Retinal pigment epithelial cell (primary cell): Measurements from ENCODE around the gene MSN.
"Not testable (repeated sequence)": the region's sequence is repeated elsewhere in the genome, so short reads cannot be mapped to it uniquely, and the experiment has no call there.

Experiments used
- DNase-seq: peaks from one replicate; pipeline ENCODE4 v3.0.0-alpha.2; 2010; ENCODE audit warnings: low read depth
- H3K4me3 ChIP-seq: 2 replicates; pipeline ENCODE4 v1.5.1; 2011; ENCODE audit warnings: mild to moderate bottlenecking, low read length, control low read depth, moderate library complexity
- TF ChIP-seq, protein P1 (sequence below): conservative IDR thresholded peaks from 2 replicates; pipeline ENCODE4 v1.5.1; 2011; ENCODE audit warnings: low read depth, low read length, control low read depth, inconsistent platforms

MSN gene

GRCh38 chrX:65757943-65758342 lies 90.5 kb downstream of the MSN start:
- no peak for DNase-seq
- H3K4me3 ChIP-seq: no peak overlapping the region
- TF ChIP-seq, protein P1, sequence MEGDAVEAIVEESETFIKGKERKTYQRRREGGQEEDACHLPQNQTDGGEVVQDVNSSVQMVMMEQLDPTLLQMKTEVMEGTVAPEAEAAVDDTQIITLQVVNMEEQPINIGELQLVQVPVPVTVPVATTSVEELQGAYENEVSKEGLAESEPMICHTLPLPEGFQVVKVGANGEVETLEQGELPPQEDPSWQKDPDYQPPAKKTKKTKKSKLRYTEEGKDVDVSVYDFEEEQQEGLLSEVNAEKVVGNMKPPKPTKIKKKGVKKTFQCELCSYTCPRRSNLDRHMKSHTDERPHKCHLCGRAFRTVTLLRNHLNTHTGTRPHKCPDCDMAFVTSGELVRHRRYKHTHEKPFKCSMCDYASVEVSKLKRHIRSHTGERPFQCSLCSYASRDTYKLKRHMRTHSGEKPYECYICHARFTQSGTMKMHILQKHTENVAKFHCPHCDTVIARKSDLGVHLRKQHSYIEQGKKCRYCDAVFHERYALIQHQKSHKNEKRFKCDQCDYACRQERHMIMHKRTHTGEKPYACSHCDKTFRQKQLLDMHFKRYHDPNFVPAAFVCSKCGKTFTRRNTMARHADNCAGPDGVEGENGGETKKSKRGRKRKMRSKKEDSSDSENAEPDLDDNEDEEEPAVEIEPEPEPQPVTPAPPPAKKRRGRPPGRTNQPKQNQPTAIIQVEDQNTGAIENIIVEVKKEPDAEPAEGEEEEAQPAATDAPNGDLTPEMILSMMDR: no peak

- DNase-seq: no peak
- H3K4me3 ChIP-seq: no peak overlapping the region
- TF ChIP-seq, protein P1: no peak
Observed at GRCh38 chrX:65758505-65758904, 91.1 kb downstream of the MSN start.

DNA sequence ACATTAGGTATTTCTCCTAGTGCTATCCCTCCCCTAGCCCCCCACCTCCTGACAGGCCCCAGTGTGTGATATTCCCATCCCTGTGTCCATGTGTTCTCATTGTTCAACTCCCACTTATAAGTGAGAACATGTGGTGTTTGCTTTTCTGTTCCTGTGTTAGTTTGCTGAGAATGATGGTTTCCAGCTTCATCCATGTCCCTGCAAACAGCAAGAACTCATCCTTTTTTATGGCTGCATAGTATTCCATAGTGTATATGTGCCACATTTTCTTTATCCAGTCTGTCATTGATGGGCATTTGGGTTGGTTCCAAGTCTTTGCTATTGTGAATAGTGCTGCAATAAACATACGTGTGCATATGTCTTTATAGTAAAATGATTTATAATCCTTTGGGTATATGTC lies 92.1 kb downstream of the MSN start:
- not testable (repeated sequence) for DNase-seq, H3K4me3 ChIP-seq

GRCh38 chrX:65769564-65770292 lies 102.3 kb downstream of the MSN start:
- no peak for DNase-seq
- TF ChIP-seq, protein P1: no peak
- H3K4me3 ChIP-seq: no peak overlapping the region

GRCh38 chrX:65772842-65773241 lies 105.4 kb downstream of the MSN start:
- TF ChIP-seq, protein P1: no peak
- H3K4me3 ChIP-seq: no peak overlapping the region
- DNase-seq: no peak

DNA sequence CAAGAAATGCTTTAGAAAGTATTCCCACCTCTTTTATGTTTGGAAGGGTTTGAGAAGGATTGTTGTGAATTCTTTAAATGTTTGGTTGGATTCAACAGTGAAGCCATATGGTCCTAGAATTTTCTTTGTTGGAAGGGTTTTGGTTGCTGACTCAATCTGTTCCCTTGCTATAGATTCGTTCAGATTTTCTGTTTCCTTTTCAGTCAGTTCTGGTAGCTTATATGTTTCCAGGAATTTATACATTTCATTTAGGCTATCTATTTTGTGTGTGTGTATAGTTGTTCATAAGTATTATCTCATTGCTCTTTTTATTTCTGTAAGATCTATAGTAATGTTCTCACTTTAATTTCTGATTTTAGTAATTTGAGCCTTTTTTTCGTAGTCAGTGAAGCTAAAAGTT lies 114.4 kb downstream of the MSN start:
- no peak for DNase-seq
- TF ChIP-seq, protein P1: no peak
- H3K4me3 ChIP-seq: no peak overlapping the region

DNA sequence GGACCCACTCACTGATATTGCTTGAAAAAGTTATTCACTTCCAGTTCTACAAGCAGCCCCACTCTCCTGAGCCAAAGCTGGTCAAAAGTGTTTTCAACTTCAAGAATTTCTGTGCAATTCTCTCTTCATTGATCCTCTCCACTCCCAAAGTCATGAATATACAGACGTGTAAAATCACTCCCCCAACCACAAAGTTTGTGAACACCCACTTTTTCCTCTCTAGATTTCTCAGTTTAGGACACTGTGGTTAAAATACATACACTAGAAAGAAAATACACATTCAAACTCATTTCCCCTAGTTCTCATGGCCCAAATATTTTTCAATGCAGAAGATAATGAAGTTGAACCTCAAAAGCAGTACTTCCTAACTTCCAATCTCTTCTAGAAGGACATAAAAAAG lies 116.3 kb downstream of the MSN start:
- TF ChIP-seq, protein P1: no peak
- no peak for DNase-seq
- no peak overlapping the region for H3K4me3 ChIP-seq
